ENCODE data around the gene B9D1.

B9D1 gene

DNA sequence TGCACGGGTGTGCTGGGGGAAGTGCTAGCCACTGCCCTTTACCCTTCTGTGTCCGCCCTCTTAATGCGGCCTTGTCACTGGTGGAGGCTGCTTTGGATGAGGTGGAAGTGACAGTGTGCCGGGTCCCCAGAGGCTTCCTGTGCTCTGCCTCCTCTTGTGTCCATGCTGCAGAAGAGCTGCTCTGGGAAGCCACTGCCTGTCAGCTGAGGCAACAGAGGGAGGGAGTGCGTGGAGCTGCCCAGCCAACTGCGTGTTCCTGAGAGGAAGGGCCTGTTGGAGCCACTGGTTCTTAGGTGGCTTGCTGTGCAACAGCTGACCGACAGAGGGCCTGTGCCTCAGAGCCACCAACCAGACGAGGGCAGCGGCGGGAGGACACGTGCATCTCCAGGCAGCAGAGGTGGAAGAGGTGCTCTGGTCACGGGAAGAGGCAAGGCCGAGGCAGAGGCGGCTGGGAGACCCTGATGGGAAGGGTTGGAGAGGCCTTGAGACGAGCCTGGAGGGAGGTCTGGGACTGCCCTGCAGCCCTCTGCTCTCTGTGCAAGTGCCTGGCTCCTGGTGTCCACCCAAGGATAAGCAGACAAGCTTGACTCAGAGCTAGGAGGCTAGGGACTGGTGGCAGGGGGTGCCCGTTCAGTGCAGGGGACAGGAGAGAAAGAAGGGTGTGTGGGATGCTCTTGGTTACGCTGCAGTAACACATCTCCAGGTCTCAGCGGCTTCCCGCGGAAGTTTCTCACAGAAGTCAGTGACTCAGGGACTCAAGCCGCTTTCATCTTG lies 25.4 kb downstream of the B9D1 start:
- DNase-seq, result peak; percentile 65

- DNase-seq, result no peak
Observed at GRCh38 chr17:19335951-19336631, 26.4 kb downstream of the B9D1 start.

- no peak for DNase-seq
Observed at GRCh38 chr17:19334331-19334730, 28.2 kb downstream of the B9D1 start.

GRCh38 chr17:19333736-19334290 lies 28.7 kb downstream of the B9D1 start:
- DNase-seq, result no peak

DNA sequence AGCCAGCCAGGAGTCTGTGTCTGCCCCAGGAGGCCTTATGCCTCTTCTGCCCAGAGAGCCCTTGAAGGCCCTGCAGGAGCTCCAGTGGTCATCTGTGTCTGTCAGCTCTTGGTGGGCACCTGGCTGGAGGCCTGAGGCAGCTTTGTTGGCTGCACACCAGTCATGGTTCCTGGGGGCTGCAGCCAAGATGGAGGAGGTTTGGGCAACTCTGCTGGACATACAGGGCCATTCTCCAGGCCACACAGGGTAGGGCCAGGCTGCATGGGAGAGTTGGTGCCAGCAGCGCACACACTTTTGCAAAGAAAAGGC lies 29.4 kb downstream of the B9D1 start:
- DNase-seq, result no peak

DNA sequence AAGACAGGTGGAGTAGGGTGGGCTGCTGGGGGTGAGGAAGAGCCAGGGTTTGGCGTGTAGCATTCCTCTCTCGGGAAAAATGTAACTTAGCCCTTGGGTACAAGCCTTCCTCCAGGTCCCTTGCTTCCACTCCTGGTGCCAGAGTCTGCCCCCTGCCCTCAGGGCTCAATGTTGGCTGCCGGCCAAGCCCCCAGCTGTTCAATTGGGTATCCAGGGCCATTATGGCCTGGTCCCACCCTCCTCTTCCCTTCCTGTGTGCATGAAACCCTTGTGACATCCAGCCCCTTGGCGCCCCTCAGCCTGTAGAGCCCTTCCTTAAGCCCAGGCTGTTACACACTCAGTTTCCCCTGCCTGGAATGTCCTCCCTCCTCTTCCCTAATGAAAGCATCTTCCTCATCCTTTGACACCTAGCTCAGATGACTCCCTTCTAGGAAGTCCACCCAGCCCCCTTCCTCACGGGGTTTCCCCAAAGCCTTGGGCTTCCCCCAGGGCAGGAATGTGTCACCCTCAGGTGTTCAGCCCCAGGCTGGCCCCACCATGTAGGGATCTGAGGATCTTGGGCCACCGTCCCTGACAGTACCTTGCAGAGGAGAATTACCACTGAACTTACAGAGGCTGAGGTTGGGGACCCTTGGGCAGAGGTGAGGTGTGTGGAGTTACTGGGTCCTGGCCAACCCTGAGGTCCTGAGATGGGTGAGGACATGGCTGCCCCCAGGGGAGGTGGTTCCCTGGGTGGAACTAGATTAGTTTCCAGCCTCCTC lies 30.0 kb downstream of the B9D1 start:
- DNase-seq, result no peak

DNA sequence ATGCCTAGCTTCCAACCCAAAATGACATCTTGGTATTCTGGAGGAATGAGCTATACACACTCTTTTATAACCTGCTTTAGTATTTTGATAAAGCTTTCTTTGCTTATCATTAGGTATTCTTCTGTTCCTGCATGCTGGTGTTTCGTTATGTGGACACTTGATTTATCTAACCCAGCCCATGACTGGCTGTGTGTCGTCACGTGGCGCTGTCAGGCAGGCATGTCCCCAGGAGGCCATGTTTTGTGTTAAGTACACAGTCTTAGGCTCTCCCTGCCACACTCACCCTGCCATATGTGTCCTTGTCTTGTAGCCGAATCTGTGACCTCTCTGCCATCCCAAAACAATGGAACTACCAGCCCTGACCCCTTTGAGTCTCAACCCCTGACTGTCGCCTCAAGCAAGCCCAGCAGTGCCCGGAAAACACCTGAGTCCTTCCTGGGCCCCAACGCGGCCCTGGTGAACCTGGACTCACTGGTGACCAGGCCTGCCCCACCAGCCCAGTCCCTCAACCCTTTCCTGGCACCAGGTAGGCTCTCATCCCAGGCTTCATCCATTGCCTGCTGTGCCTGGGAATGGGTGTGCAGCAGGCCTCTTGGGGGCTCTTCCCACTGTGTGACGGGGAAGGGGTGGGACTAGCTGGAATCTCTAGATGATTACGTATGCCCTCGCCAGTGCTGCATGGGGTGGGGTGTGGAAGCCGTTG lies 30.8 kb downstream of the B9D1 start:
- DNase-seq, result no peak

GRCh38 chr17:19331134-19331533 lies 31.4 kb downstream of the B9D1 start:
- DNase-seq, result no peak

DNA sequence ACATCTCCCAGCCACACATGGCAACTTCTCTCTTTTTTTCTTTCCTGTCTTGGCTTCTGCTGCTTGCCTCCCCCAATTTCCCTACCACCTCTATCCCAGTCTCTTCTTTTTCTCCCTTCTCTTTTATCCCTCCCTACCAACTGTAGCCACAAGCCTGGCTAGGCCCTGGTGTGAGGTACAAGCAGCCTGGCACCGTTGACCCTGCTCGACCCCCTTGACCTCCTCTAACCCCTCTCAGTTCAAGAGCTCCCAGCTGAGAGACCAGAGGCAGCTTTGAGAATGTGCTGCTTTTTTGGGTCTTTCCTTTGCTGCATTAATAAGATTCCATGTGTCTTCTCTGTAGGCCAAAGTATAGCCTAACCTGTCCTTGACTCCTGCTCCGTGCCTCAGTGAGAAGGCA lies 32.3 kb downstream of the B9D1 start:
- DNase-seq, result no peak

DNA sequence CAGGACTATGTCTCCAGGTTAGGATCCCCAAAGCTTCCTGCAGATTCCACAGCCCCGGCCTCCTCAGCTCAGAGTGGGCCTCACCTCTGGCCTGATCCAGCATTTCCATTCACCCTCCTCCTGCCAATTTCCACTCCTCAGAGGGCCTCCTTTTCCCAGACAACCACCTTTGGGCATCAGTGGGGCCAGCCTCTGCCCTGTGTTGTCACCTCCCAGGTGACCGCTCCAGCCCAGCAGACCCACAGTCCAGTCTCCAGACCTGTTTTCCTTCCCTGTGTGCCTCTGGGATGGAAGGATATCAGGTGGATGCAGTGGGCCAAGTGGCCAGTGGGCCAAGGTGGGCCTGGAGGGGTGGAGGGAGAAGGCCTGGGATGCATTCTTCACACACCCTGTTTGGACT lies 32.7 kb downstream of the B9D1 start:
- no peak for DNase-seq

DNA sequence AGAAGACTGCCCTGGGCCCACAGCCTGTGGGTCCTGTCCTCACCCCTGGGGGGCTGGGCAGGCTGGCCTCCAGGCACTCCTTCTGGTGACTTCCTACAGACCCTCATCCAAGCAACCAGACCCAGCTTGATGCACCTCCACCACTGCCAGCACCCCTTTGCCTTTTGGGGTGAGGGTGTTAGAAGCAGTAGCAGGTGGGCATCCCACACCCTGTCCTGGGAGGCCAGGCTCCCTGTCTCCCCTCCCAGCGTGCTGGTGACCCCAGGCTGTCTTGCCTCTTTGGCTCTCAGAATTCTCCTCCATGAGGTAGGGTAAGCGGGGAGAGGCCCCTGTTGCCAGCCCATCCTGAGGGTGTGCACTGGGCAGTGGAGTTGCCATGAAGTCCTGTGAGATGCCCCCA lies 33.4 kb downstream of the B9D1 start:
- DNase-seq, result no peak

DNA sequence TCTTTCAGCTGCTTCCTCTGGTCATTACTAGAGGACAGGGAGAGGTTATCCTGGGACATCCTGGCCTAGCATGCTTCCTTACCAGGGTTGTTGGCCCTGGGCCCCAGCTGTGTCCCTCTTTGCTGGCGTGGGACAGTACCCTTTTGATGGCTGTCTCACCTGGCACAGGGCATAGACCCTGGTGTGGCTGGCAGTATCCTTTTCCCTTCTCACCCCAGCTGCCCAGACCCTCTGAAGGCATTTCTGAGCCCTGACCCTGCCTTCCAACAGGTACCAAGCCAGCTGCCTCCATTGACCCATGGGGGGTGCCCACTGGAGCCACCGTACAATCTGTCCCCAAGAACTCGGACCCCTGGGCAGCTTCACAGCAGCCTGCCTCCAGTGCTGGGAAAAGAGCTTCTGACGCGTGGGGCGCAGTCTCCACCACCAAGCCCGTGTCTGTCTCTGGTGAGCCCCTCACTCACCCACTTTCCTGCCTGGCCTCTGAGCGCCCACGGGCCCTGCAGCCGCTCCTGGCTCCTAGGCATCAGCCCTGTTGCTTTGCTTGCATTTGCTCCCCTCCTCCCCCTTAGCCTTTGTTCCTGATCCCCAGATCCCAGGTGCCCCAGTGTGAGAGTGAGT lies 34.0 kb downstream of the B9D1 start:
- no peak for DNase-seq

- DNase-seq, result no peak
Observed at GRCh38 chr17:19327031-19327783, 35.3 kb downstream of the B9D1 start.

GRCh38 chr17:19325542-19325941 lies 37.0 kb downstream of the B9D1 start:
- DNase-seq, result no peak

- no peak for DNase-seq
Observed at GRCh38 chr17:19322861-19323260, 39.7 kb downstream of the B9D1 start.

DNA sequence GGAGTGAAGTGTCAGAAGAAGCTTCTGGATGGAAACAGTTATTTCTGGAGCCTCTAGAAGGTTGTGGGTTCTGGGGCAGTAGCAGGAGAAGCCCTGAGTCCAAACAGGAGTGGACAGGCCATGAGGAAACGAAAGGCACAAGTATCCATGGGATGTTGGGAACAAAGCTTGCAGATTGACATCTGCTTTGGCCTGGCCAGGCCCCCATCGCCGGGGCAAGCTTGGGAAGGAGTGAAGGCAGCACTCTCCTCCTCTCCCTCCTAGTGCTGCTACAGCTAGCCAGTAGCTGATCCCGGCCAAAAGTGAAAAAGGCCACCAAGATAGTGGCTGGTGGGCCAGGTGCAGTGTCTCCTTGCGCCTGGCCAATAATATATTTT lies 40.4 kb downstream of the B9D1 start:
- DNase-seq, result no peak

DNA sequence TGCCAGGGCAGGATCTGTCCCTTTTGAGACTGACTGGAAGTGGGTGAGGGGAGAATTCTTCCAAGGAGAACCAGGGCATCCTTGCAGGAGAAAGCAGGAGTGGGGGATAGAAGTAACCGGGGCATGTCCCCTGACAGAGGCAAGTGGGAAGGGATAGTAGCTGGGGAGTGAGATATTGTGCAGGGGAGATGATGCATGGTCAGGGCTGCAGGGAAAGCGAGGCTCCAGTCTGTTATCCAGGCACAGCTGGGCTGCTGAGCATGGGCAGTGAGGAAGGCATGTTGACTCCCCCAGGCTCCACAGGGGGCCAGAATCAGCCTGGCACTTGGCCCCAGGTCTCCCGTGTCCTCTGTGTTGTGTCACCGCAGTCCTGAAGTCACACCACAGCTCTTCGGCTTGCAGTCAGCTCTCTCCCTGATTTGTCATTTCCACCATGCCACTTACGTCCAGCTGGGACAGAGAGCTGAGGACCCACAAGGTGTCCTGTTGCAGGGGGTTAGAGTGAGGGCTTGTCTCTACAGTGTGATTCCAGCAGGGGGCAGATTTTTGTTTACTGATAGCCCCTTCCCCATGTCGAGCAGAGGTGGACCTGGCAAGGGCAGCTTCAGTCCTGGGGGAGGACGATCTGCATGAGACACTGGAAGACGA lies 40.9 kb downstream of the B9D1 start:
- no peak for DNase-seq

GRCh38 chr17:19320876-19321275 lies 41.6 kb downstream of the B9D1 start:
- no peak for DNase-seq

GRCh38 chr17:19319771-19320505 lies 42.6 kb downstream of the B9D1 start:
- DNase-seq, result no peak

- no peak for DNase-seq
Observed at GRCh38 chr17:19318611-19319010, 43.9 kb downstream of the B9D1 start.

All from eye (tissue), 1 donor.